ENCODE data around the gene EDN3. TPM values are rescaled to one million over a fixed set of nuclear protein-coding genes. Genes with fewer than 3 reads are reported as not detected.

EDN3 gene
- polyA plus RNA-seq, 1 donor from 2014 or later, result 0.50 TPM

- Histone ChIP-seq H3K4me2 (ENCODE audit: low read length) (no peak overlapping the region), H3K4me3 (ENCODE audit: low read length) (no peak overlapping the region), H3K27me3 (ENCODE audit: insufficient read depth, low read depth, low read length) (no peaks in the 10 kb centered on the region), H4K20me1 (ENCODE audit: insufficient read depth) (no peaks in the 10 kb centered on the region), H3K36me3 (ENCODE audit: insufficient read depth, low read length) (no peaks in the 10 kb centered on the region), H3K9me2 (ENCODE audit: insufficient read depth, low read length) (no peaks in the 10 kb centered on the region), H3K79me2 (replicated peaks; ENCODE audit: insufficient read depth, low read length) (no peaks in the 10 kb centered on the region), H3K9me3 (ENCODE audit: low read length) (no peaks in the 10 kb centered on the region), H2AFZ (ENCODE audit: low read depth, low read length) (no peak overlapping the region), H3K9ac (ENCODE audit: low read length) (no peak overlapping the region), H3K27ac (ENCODE audit: low read length) (no peak overlapping the region), H3F3A (ENCODE audit: insufficient read depth, low read length, poor library complexity, severe bottlenecking) (no peaks in the 10 kb centered on the region)
- TF ChIP-seq EP300 (conservative IDR thresholded peaks at IDR 0.05; ENCODE audit: poor library complexity, severe bottlenecking), result no peak
- TF ChIP-seq POLR2AphosphoS5 (IDR thresholded peaks at IDR 0.05), result no peak
Measured at GRCh38 chr20:59328071-59328470, 27.7 kb downstream of the EDN3 start.

- Histone ChIP-seq H3K9me3 (ENCODE audit: low read length) (no peaks in the 10 kb centered on the region), H3K9ac (ENCODE audit: low read length) (no peak overlapping the region), H2AFZ (ENCODE audit: low read depth, low read length) (no peak overlapping the region), H3K27me3 (ENCODE audit: insufficient read depth, low read depth, low read length) (no peaks in the 10 kb centered on the region), H3K79me2 (replicated peaks; ENCODE audit: insufficient read depth, low read length) (no peaks in the 10 kb centered on the region), H4K20me1 (ENCODE audit: insufficient read depth) (no peaks in the 10 kb centered on the region), H3K27ac (ENCODE audit: low read length) (no peak overlapping the region), H3K36me3 (ENCODE audit: insufficient read depth, low read length) (no peaks in the 10 kb centered on the region), H3F3A (ENCODE audit: insufficient read depth, low read length, poor library complexity, severe bottlenecking) (no peaks in the 10 kb centered on the region), H3K4me2 (ENCODE audit: low read length) (no peak overlapping the region), H3K4me3 (ENCODE audit: low read length) (no peak overlapping the region), H3K9me2 (ENCODE audit: insufficient read depth, low read length) (no peaks in the 10 kb centered on the region)
- TF ChIP-seq TAF1 (IDR thresholded peaks at IDR 0.05; ENCODE audit: low read depth), result no peak
Measured at GRCh38 chr20:59331721-59332329, 31.4 kb downstream of the EDN3 start.

DNA sequence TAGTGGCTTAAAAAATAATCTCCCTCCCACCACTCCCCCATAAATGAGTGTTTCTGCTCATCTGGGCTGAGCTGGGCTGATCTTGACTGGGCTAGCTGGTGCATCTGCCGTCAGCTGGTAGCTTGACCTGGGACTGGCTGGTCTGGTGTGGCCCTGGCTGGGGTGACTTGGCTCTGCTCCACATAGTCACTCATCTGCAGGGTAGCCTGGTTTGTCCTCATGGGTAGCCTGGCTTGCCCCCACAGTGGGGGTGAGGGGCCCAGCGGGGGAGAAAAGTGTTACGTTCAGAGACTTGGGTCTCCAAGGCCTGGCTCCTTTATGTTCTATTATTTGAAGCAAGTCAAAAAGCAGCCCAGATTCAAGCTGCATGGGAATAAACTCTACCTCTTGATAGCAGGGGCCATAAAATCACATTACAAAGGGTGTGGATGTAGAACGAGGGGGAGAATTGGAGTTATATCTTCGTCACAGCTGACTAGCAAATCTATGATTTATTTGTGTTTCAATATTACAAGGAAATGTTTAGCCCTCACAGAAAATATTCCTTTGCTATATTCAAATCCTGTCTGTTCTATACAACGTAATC lies 32.9 kb downstream of the EDN3 start:
- H3K9me2 ChIP-seq (ENCODE audit: insufficient read depth, low read length), result no peaks in the 10 kb centered on the region
- no peaks in the 10 kb centered on the region for H3K27me3 ChIP-seq (ENCODE audit: insufficient read depth, low read depth, low read length)
- H3K36me3 ChIP-seq (ENCODE audit: insufficient read depth, low read length), result no peaks in the 10 kb centered on the region
- H3K4me2 ChIP-seq (ENCODE audit: low read length), result no peak overlapping the region
- H3K79me2 ChIP-seq (replicated peaks; ENCODE audit: insufficient read depth, low read length), result no peaks in the 10 kb centered on the region
- TF ChIP-seq REST (IDR thresholded peaks at IDR 0.05; ENCODE audit: borderline replicate concordance) (no peak), SMC3 (conservative IDR thresholded peaks at IDR 0.05; ENCODE audit: poor library complexity) (no peak), EZH2 (IDR thresholded peaks at IDR 0.05; ENCODE audit: borderline replicate concordance, insufficient read depth, low read length, poor library complexity, severe bottlenecking) (no peak)
- H3K9me3 ChIP-seq (ENCODE audit: low read length), result no peaks in the 10 kb centered on the region
- no peak overlapping the region for H3K9ac ChIP-seq (ENCODE audit: low read length)
- no peak overlapping the region for H3K27ac ChIP-seq (ENCODE audit: low read length)
- no peak overlapping the region for H3K4me3 ChIP-seq (ENCODE audit: low read length)
- H4K20me1 ChIP-seq (ENCODE audit: insufficient read depth), result no peaks in the 10 kb centered on the region
- no peak overlapping the region for H2AFZ ChIP-seq (ENCODE audit: low read depth, low read length)
- H3F3A ChIP-seq (ENCODE audit: insufficient read depth, low read length, poor library complexity, severe bottlenecking), result no peaks in the 10 kb centered on the region
